Astrocyte (in vitro differentiated cells and primary cell): ENCODE results near the gene MEF2B. TPM values are rescaled to one million over a fixed set of nuclear protein-coding genes. Genes with fewer than 3 reads are reported as not detected.

Experiments
- DNase-seq: peaks from one replicate; pipeline ENCODE4 v3.0.0-alpha.2; 2010; ENCODE audit warnings: low read depth
- FAIRE-seq: peaks from 2 replicates; lab custom pipeline; 2011; peaks lifted over from hg19 to GRCh38; lab: Jason Lieb, UNC
- H2AFZ ChIP-seq: 2 replicates; pipeline ENCODE4 v1.6.0; 2012; ENCODE audit warnings: low read depth, low read length, inconsistent platforms
- H3K27ac ChIP-seq: 2 replicates; pipeline ENCODE4 v1.5.1; 2011; ENCODE audit warnings: low read depth, low read length, inconsistent platforms
- H3K27me3 ChIP-seq: 2 replicates; pipeline ENCODE4 v1.6.0; 2011; ENCODE audit warnings: low read length, inconsistent platforms; ENCODE audit not compliant: insufficient read depth
- H3K36me3 ChIP-seq: 2 replicates; pipeline ENCODE4 v1.5.1; 2011; ENCODE audit warnings: low read length, inconsistent platforms; ENCODE audit not compliant: insufficient read depth
- H3K4me1 ChIP-seq: 2 replicates; pipeline ENCODE4 v1.5.1; 2011; ENCODE audit warnings: low read length, inconsistent platforms; ENCODE audit not compliant: insufficient read depth
- H3K4me2 ChIP-seq: 2 replicates; pipeline ENCODE4 v1.6.0; 2012; ENCODE audit warnings: low read length, inconsistent platforms
- H3K4me3 ChIP-seq: 2 replicates; pipeline ENCODE4 v1.5.1; 2011; ENCODE audit warnings: low read depth, mild to moderate bottlenecking, low read length, inconsistent platforms; ENCODE audit not compliant: insufficient read depth
- H3K79me2 ChIP-seq: 2 replicates; pipeline ENCODE4 v1.6.0; 2012; ENCODE audit warnings: mild to moderate bottlenecking, low read length, inconsistent platforms; ENCODE audit not compliant: insufficient read depth
- H3K9ac ChIP-seq: 2 replicates; pipeline ENCODE4 v1.6.0; 2012; ENCODE audit warnings: mild to moderate bottlenecking, low read length, inconsistent platforms
- H3K9me3 ChIP-seq: 2 replicates; pipeline ENCODE4 v1.5.1; 2012; ENCODE audit warnings: low read depth, mild to moderate bottlenecking, low read length, inconsistent platforms; ENCODE audit not compliant: insufficient read depth
- H4K20me1 ChIP-seq: 2 replicates; pipeline ENCODE4 v1.6.0; 2012; ENCODE audit warnings: low read length, inconsistent platforms; ENCODE audit not compliant: insufficient read depth
- H3K27ac Mint-ChIP-seq: one replicate; pipeline ENCODE4 v1.8.0; 2021; ENCODE audit warnings: mild to moderate bottlenecking, mixed read lengths; ENCODE audit not compliant: unreplicated experiment
- H3K27me3 Mint-ChIP-seq: one replicate; pipeline ENCODE4 v1.8.0; 2021; ENCODE audit warnings: low read depth, mixed read lengths; ENCODE audit not compliant: unreplicated experiment
- H3K36me3 Mint-ChIP-seq: one replicate; pipeline ENCODE4 v1.8.0; 2021; ENCODE audit warnings: low read depth, mixed read lengths; ENCODE audit not compliant: unreplicated experiment
- H3K4me1 Mint-ChIP-seq: one replicate; pipeline ENCODE4 v1.8.0; 2021; ENCODE audit warnings: low read depth, mixed read lengths; ENCODE audit not compliant: unreplicated experiment
- H3K4me3 Mint-ChIP-seq: one replicate; pipeline ENCODE4 v1.8.0; 2021; ENCODE audit warnings: mild to moderate bottlenecking, moderate library complexity, mixed read lengths; ENCODE audit not compliant: unreplicated experiment
- H3K9me3 Mint-ChIP-seq: one replicate; pipeline ENCODE4 v1.8.0; 2021; ENCODE audit warnings: mild to moderate bottlenecking, mixed read lengths; ENCODE audit not compliant: unreplicated experiment
- EZH2 ChIP-seq: IDR thresholded peaks from 2 replicates; pipeline ENCODE4 v1.6.1; 2012; ENCODE audit warnings: mild to moderate bottlenecking, low read length, inconsistent platforms; ENCODE audit not compliant: insufficient read depth
- total RNA-seq: library from RNA; stranded (reverse); gene quantifications from 2 replicates; pipeline ENCODE4 v1.2.1, GENCODE V29; 2021
- TF ChIP-seq, protein P1 (sequence below): IDR thresholded peaks from 2 replicates; pipeline ENCODE4 v1.5.1; 2011; ENCODE audit warnings: low read depth, mild to moderate bottlenecking, inconsistent platforms, low read length, moderate library complexity; ENCODE audit not compliant: insufficient read depth

The MEF2B gene
- total RNA-seq, 1 donor from 2014 or later, result 1.7 TPM

DNA sequence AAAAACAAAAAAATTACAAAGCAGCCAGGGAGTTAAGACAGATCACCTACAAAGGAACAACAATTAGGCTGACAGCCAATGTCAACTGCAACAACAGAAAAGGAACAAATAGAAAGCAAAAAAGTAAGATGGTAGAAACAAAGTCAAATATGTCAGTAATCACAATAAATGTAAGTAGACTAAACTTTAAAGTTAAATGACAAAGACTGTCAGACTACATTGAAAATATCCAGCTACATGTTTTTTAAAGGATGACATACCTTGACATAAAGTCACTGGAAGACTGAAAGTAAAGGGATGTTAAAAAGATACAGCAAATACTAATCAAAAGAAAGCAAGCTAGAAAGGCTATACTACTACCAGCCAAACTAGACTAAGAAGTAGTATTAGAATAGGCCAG, 46.7 kb downstream of the MEF2B start:
- no peaks in the 10 kb centered on the region for H3K27me3 Mint-ChIP-seq
- Histone ChIP-seq H4K20me1 (no peaks in the 10 kb centered on the region), H3K9ac (no peak overlapping the region), H2AFZ (no peak overlapping the region), H3K4me2 (no peak overlapping the region), H3K79me2 (no peaks in the 10 kb centered on the region), H3K4me1 (no peaks in the 10 kb centered on the region), H3K9me3 (no peaks in the 10 kb centered on the region), H3K4me3 (no peak overlapping the region), H3K27me3 (no peaks in the 10 kb centered on the region), H3K27ac (no peak overlapping the region), H3K36me3 (no peaks in the 10 kb centered on the region)
- no peak overlapping the region for H3K27ac Mint-ChIP-seq
- no peaks in the 10 kb centered on the region for H3K4me1 Mint-ChIP-seq
- no peak for FAIRE-seq
- no peak overlapping the region for H3K4me3 Mint-ChIP-seq
- TF ChIP-seq EZH2, result no peak
- TF ChIP-seq, protein P1, sequence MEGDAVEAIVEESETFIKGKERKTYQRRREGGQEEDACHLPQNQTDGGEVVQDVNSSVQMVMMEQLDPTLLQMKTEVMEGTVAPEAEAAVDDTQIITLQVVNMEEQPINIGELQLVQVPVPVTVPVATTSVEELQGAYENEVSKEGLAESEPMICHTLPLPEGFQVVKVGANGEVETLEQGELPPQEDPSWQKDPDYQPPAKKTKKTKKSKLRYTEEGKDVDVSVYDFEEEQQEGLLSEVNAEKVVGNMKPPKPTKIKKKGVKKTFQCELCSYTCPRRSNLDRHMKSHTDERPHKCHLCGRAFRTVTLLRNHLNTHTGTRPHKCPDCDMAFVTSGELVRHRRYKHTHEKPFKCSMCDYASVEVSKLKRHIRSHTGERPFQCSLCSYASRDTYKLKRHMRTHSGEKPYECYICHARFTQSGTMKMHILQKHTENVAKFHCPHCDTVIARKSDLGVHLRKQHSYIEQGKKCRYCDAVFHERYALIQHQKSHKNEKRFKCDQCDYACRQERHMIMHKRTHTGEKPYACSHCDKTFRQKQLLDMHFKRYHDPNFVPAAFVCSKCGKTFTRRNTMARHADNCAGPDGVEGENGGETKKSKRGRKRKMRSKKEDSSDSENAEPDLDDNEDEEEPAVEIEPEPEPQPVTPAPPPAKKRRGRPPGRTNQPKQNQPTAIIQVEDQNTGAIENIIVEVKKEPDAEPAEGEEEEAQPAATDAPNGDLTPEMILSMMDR, result no peak
- H3K36me3 Mint-ChIP-seq, result peaks cover 25% of the 10 kb centered on the region
- DNase-seq, result no peak
- peaks cover 9% of the 10 kb centered on the region for H3K9me3 Mint-ChIP-seq

DNA sequence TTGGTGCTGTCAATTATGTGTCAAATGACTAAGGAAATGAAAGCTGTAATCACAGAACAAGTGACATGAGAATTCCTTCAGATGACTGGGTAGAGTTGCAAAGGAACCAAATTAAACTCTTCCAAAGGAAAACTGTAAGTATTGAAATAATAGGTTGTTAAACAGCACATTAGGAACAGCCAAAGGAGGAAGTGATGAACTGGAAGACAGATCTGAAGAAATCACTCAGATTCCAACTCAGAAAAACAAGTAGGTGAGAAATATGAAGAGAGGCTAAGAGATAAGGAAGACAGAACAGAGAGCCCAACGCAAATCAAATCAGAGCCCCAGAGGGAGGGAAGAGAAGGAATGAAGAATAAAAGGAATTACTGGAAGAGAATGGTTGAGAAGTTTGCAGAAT, 47.2 kb downstream of the MEF2B start:
- Mint-ChIP-seq H3K27me3 (no peaks in the 10 kb centered on the region), H3K36me3 (peaks cover 24% of the 10 kb centered on the region), H3K27ac (no peak overlapping the region), H3K4me1 (no peaks in the 10 kb centered on the region), H3K4me3 (no peak overlapping the region), H3K9me3 (peaks cover 9% of the 10 kb centered on the region)
- Histone ChIP-seq H3K4me3 (no peak overlapping the region), H4K20me1 (no peaks in the 10 kb centered on the region), H3K79me2 (no peaks in the 10 kb centered on the region), H3K27me3 (no peaks in the 10 kb centered on the region), H2AFZ (no peak overlapping the region), H3K4me2 (no peak overlapping the region), H3K4me1 (no peaks in the 10 kb centered on the region), H3K9ac (no peak overlapping the region), H3K36me3 (no peaks in the 10 kb centered on the region), H3K27ac (no peak overlapping the region), H3K9me3 (no peaks in the 10 kb centered on the region)
- no peak for DNase-seq
- TF ChIP-seq, protein P1, result no peak
- no peak for TF ChIP-seq EZH2
- no peak for FAIRE-seq

DNA sequence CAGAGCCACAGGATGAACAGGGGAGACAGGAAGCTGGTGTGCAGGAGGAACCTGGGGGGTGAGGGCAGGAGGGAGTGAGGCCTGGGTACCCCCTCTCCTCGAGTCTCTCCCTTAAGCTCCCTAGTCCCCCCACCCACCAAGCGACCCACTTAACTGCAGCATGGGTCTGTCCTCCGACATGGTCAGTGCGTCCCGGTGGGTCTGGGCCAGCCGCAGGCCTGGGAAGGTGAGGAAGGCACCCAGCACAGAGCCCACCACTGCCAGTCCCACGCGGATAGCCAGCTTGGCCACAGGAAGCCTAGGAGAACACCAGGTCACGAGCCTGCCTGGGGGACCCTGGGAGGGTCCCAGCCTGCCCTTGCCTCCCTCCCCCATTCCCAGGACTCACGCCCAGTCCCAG, 48.7 kb downstream of the MEF2B start:
- no peak overlapping the region for H3K4me3 ChIP-seq
- H3K9ac ChIP-seq, result no peak overlapping the region
- TF ChIP-seq, protein P1, result no peak

More for the DNA sequence above, 48.7 kb downstream of the MEF2B start:
- Histone ChIP-seq H3K27ac (no peak overlapping the region), H3K4me1 (no peaks in the 10 kb centered on the region), H3K79me2 (no peaks in the 10 kb centered on the region), H4K20me1 (no peaks in the 10 kb centered on the region), H3K9me3 (no peaks in the 10 kb centered on the region), H3K4me2 (no peak overlapping the region), H3K27me3 (no peaks in the 10 kb centered on the region), H2AFZ (no peak overlapping the region), H3K36me3 (no peaks in the 10 kb centered on the region)
- no peak for DNase-seq
- Mint-ChIP-seq H3K9me3 (peaks cover 9% of the 10 kb centered on the region), H3K27ac (no peak overlapping the region), H3K36me3 (peaks cover 21% of the 10 kb centered on the region), H3K4me3 (no peak overlapping the region), H3K27me3 (no peaks in the 10 kb centered on the region), H3K4me1 (no peaks in the 10 kb centered on the region)
- FAIRE-seq, result no peak
